ENCODE measurements around the gene CCT3. TPM values are rescaled to one million over a fixed set of nuclear protein-coding genes. Genes with fewer than 3 reads are reported as not detected.

The CCT3 gene
- total and polyA plus RNA-seq, 10 of the 15 experiments (the other 5 are each of a cell fraction or from before 2014, with no cell fraction given): 319 to 585 (median 427) TPM

GRCh38 chr1:156282479-156283222 is 55.4 kb downstream of the CCT3 start, which contains the start of gene SMG5 (continued):
- TF ChIP-seq ZBTB11 (CRISPR knock-in tag; IDR thresholded peaks at IDR 0.05) (no peak), MEF2A (IDR thresholded peaks at IDR 0.05; ENCODE audit: insufficient read depth, low read depth, low read length) (peak; percentile 69; the same call in 1 of the 2 replicates), WRNIP1 (IDR thresholded peaks at IDR 0.05; ENCODE audit: borderline replicate concordance, low read depth, low read length) (no peak), PML (IDR thresholded peaks at IDR 0.05; ENCODE audit: low read length) (peak; percentile 97), SUZ12 (IDR thresholded peaks at IDR 0.05; ENCODE audit: unreplicated experiment) (no peak), YBX1 (IDR thresholded peaks at IDR 0.05) (no peak), NFYA (IDR thresholded peaks at IDR 0.05; ENCODE audit: borderline replicate concordance, low read depth, low read length) (no peak), NBN (IDR thresholded peaks at IDR 0.05) (peak; percentile 39; the same call in 1 of the 2 replicates), POLR2AphosphoS2 (IDR thresholded peaks at IDR 0.05; ENCODE audit: low read depth, low read length) (peak; percentile 90; the same call in 1 of the 2 replicates), CBFB (IDR thresholded peaks at IDR 0.05; ENCODE audit: low read depth) (peak; percentile 98), EED (IDR thresholded peaks at IDR 0.05; ENCODE audit: low read depth) (0 out of 2 replicates have a peak, but pooled peaks have one; percentile 24), LARP7 (IDR thresholded peaks at IDR 0.05) (peak; percentile 58), RAD21 (IDR thresholded peaks at IDR 0.05; ENCODE audit: insufficient read depth, low read depth, low read length) (no peak), RFX5 (IDR thresholded peaks at IDR 0.05; ENCODE audit: low read depth, low read length) (no peak), TCF7 (IDR thresholded peaks at IDR 0.05; ENCODE audit: borderline replicate concordance) (peak; percentile 47; the same call in 1 of the 2 replicates), MXI1 (IDR thresholded peaks at IDR 0.05; ENCODE audit: low read depth, low read length) (peak; percentile 94), IKZF2 (IDR thresholded peaks at IDR 0.05) (peak; percentile 62 to 78; a peak in 3 of 4 replicates), ZSCAN29 (IDR thresholded peaks at IDR 0.05) (no peak), TCF12 (IDR thresholded peaks at IDR 0.05; ENCODE audit: low read depth, low read length) (peak; percentile 74; the same call in 1 of the 2 replicates)
- TF ChIP-seq, protein P1, sequence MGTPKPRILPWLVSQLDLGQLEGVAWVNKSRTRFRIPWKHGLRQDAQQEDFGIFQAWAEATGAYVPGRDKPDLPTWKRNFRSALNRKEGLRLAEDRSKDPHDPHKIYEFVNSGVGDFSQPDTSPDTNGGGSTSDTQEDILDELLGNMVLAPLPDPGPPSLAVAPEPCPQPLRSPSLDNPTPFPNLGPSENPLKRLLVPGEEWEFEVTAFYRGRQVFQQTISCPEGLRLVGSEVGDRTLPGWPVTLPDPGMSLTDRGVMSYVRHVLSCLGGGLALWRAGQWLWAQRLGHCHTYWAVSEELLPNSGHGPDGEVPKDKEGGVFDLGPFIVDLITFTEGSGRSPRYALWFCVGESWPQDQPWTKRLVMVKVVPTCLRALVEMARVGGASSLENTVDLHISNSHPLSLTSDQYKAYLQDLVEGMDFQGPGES (IDR thresholded peaks at IDR 0.05): no peak
- TF ChIP-seq, protein P2, sequence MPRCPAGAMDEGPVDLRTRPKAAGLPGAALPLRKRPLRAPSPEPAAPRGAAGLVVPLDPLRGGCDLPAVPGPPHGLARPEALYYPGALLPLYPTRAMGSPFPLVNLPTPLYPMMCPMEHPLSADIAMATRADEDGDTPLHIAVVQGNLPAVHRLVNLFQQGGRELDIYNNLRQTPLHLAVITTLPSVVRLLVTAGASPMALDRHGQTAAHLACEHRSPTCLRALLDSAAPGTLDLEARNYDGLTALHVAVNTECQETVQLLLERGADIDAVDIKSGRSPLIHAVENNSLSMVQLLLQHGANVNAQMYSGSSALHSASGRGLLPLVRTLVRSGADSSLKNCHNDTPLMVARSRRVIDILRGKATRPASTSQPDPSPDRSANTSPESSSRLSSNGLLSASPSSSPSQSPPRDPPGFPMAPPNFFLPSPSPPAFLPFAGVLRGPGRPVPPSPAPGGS (IDR thresholded peaks at IDR 0.05; ENCODE audit: borderline replicate concordance, insufficient read depth, low read depth, low read length, poor library complexity, severe bottlenecking): no peak
- TF ChIP-seq, protein P3, sequence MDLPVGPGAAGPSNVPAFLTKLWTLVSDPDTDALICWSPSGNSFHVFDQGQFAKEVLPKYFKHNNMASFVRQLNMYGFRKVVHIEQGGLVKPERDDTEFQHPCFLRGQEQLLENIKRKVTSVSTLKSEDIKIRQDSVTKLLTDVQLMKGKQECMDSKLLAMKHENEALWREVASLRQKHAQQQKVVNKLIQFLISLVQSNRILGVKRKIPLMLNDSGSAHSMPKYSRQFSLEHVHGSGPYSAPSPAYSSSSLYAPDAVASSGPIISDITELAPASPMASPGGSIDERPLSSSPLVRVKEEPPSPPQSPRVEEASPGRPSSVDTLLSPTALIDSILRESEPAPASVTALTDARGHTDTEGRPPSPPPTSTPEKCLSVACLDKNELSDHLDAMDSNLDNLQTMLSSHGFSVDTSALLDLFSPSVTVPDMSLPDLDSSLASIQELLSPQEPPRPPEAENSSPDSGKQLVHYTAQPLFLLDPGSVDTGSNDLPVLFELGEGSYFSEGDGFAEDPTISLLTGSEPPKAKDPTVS (IDR thresholded peaks at IDR 0.05; ENCODE audit: low read depth, low read length): peak; percentile 87
- TF ChIP-seq, protein P4, sequence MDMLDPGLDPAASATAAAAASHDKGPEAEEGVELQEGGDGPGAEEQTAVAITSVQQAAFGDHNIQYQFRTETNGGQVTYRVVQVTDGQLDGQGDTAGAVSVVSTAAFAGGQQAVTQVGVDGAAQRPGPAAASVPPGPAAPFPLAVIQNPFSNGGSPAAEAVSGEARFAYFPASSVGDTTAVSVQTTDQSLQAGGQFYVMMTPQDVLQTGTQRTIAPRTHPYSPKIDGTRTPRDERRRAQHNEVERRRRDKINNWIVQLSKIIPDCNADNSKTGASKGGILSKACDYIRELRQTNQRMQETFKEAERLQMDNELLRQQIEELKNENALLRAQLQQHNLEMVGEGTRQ (IDR thresholded peaks at IDR 0.05; ENCODE audit: borderline replicate concordance, low read depth, low read length): no peak

Measured in GM12878 (cell line).